Measurements from ENCODE around the gene ATG12.

DNA sequence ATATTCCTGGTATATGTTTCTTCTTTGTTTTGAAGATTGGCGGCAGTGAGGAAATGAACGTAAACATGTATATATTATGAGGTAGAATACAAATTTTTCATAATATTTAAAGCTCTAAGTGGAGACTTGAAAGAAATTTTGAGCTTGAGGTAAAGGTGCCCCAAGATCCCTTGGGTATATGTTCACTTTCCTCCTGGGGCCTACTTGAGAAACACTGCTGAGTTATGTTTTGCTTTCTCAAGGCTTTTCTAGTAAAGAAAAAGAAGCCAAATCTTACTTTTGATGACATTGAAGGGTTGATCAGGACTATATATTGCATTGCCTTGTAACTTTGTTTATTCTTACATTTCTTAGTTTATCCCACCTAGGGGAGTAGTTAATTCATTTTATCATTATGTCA is 31.1 kb upstream of the ATG12 start:
- TF ChIP-seq, protein P1, sequence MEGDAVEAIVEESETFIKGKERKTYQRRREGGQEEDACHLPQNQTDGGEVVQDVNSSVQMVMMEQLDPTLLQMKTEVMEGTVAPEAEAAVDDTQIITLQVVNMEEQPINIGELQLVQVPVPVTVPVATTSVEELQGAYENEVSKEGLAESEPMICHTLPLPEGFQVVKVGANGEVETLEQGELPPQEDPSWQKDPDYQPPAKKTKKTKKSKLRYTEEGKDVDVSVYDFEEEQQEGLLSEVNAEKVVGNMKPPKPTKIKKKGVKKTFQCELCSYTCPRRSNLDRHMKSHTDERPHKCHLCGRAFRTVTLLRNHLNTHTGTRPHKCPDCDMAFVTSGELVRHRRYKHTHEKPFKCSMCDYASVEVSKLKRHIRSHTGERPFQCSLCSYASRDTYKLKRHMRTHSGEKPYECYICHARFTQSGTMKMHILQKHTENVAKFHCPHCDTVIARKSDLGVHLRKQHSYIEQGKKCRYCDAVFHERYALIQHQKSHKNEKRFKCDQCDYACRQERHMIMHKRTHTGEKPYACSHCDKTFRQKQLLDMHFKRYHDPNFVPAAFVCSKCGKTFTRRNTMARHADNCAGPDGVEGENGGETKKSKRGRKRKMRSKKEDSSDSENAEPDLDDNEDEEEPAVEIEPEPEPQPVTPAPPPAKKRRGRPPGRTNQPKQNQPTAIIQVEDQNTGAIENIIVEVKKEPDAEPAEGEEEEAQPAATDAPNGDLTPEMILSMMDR (IDR thresholded peaks at IDR 0.05): no peak
- no peak for TF ChIP-seq POLR2A (IDR thresholded peaks at IDR 0.05)
- no peak for TF ChIP-seq POLR2AphosphoS5 (IDR thresholded peaks at IDR 0.05; ENCODE audit: insufficient read depth in 1 of 2, low read depth in 1 of 2)
